HL-60 (cell line): Measurements from ENCODE around the gene TTC27.

ENCODE experiments used
- DNase-seq, 2 experiments: peaks; one replicate each; pipeline ENCODE4 v3.0.0-alpha.2; 2010 to 2020; ENCODE audit warnings: low read depth in 1 of 2, low spot score in 1 of 2
- H3K27ac ChIP-seq: fragments of 250-450 bp; sonication (Bioruptor Pico); replicated peaks from 2 replicates; pipeline ENCODE4 v1.5.1; 2020; ENCODE audit warnings: mild to moderate bottlenecking, moderate library complexity
- H3K27me3 ChIP-seq: fragments of 250-450 bp; sonication (Bioruptor Pico); 2 replicates; pipeline ENCODE4 v1.5.1; 2021; ENCODE audit warnings: mild to moderate bottlenecking, moderate library complexity; ENCODE audit not compliant: insufficient read depth, poor library complexity, severe bottlenecking
- H3K4me3 ChIP-seq: replicated peaks from 2 replicates; pipeline ENCODE4 v1.5.1; 2011; ENCODE audit warnings: mild to moderate bottlenecking, control low read depth, low read length; ENCODE audit not compliant: insufficient read depth
- CTCF ChIP-seq: IDR thresholded peaks from one replicate; pipeline ENCODE4 v1.5.1; 2011; ENCODE audit warnings: low read length, control low read depth, inconsistent platforms; ENCODE audit not compliant: insufficient read depth
- GABPA ChIP-seq: IDR thresholded peaks from 2 replicates; pipeline ENCODE4 v1.6.1; 2012; ENCODE audit warnings: low read depth
- POLR2AphosphoS5 ChIP-seq: IDR thresholded peaks from 2 replicates; pipeline ENCODE4 v1.6.1; 2012; ENCODE audit warnings: low read depth
- SPI1 ChIP-seq: IDR thresholded peaks from 2 replicates; pipeline ENCODE4 v1.6.1; 2012; ENCODE audit warnings: low read depth, mild to moderate bottlenecking, borderline replicate concordance
- TF ChIP-seq, protein P1 (sequence below): IDR thresholded peaks from 2 replicates; pipeline ENCODE4 v1.6.1; 2012; ENCODE audit warnings: low read depth; ENCODE audit not compliant: insufficient replicate concordance

TTC27 gene

GRCh38 chr2:32718752-32719151, 90.9 kb downstream of the TTC27 start:
- TF ChIP-seq, protein P1, sequence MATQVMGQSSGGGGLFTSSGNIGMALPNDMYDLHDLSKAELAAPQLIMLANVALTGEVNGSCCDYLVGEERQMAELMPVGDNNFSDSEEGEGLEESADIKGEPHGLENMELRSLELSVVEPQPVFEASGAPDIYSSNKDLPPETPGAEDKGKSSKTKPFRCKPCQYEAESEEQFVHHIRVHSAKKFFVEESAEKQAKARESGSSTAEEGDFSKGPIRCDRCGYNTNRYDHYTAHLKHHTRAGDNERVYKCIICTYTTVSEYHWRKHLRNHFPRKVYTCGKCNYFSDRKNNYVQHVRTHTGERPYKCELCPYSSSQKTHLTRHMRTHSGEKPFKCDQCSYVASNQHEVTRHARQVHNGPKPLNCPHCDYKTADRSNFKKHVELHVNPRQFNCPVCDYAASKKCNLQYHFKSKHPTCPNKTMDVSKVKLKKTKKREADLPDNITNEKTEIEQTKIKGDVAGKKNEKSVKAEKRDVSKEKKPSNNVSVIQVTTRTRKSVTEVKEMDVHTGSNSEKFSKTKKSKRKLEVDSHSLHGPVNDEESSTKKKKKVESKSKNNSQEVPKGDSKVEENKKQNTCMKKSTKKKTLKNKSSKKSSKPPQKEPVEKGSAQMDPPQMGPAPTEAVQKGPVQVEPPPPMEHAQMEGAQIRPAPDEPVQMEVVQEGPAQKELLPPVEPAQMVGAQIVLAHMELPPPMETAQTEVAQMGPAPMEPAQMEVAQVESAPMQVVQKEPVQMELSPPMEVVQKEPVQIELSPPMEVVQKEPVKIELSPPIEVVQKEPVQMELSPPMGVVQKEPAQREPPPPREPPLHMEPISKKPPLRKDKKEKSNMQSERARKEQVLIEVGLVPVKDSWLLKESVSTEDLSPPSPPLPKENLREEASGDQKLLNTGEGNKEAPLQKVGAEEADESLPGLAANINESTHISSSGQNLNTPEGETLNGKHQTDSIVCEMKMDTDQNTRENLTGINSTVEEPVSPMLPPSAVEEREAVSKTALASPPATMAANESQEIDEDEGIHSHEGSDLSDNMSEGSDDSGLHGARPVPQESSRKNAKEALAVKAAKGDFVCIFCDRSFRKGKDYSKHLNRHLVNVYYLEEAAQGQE, result no peak
- TF ChIP-seq SPI1 (no peak), POLR2AphosphoS5 (no peak), CTCF (no peak), GABPA (no peak)
- H3K27ac ChIP-seq, result no peak overlapping the region
- H3K27me3 ChIP-seq, result no peaks in the 10 kb centered on the region
- no peak for DNase-seq
- no peak overlapping the region for H3K4me3 ChIP-seq

DNA sequence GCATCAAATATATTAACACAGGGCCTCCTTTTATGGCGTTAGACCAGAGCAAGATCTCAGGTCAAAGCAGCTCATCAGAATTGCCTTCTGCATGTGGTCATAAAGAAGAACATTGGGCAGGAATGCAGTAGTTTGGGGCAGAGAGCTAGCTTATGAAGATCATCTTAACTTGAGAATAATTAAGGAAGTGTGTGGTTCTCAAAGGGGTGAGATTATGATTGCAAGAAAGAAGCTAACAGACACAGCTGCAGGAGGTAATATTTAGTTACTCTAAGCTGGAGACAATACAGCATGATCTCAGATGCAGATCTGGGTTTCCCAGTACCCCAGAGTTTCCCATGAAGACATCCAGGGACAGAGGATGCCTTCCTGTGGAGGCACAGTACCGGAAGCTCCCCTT, 91.6 kb downstream of the TTC27 start:
- TF ChIP-seq GABPA, result no peak
- peak; percentile 52; the same call in 1 of the 2 replicates for TF ChIP-seq SPI1
- Histone ChIP-seq H3K27me3 (no peaks in the 10 kb centered on the region), H3K27ac (no peak overlapping the region), H3K4me3 (no peak overlapping the region)
- DNase-seq, result no peak

GRCh38 chr2:32719933-32720716, 92.3 kb downstream of the TTC27 start:
- DNase-seq, result no peak
- Histone ChIP-seq H3K27ac (no peak overlapping the region), H3K27me3 (no peaks in the 10 kb centered on the region), H3K4me3 (no peak overlapping the region)
- TF ChIP-seq GABPA, result no peak
- TF ChIP-seq, protein P1, result no peak
- no peak for TF ChIP-seq SPI1
- TF ChIP-seq POLR2AphosphoS5, result no peak
- TF ChIP-seq CTCF, result no peak

DNA sequence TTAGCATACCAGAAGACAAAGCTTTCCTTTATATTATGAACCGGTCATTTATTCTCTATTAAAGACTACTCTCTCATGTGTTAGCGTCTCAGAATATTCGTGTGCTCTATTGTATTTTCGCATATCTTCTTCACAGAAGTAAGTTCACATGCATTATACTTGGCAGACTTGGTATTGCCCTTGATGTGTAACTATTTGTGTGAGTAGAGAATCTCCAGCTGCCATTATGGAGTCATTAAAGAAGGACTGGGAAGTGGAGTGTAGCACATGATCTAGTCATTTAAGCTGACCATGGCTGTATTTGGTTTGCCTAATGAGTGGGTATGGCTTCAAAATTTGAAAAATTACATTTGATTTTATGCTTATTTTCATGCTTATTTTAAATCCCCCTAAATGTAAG, 92.9 kb downstream of the TTC27 start:
- Histone ChIP-seq H3K27ac (no peak overlapping the region), H3K27me3 (no peaks in the 10 kb centered on the region), H3K4me3 (no peak overlapping the region)
- no peak for DNase-seq
- TF ChIP-seq CTCF (no peak), SPI1 (no peak), POLR2AphosphoS5 (no peak), GABPA (no peak)
- TF ChIP-seq, protein P1, result no peak
